Transverse colon (tissue), 3 donors: Measurements from ENCODE around the gene MAN2A1.

Experiments used
- EP300 ChIP-seq: sonication (generic); formaldehyde crosslinking; IDR thresholded peaks from one replicate; pipeline ENCODE4 v1.6.1; 2017; ENCODE audit warnings: antibody characterized with exemption, low read depth
- TF ChIP-seq, protein P1 (sequence below), 5 experiments: fragments of 200-600 bp in 3 of 5; fragments of 450-650 bp in 2 of 5; sonication (generic) in 3 of 5; IDR thresholded peaks; 1 replicate in 2 of 5; 2 replicates in 3 of 5; pipeline ENCODE4 v1.5.1; 2016 to 2017; ENCODE audit warnings: antibody characterized with exemption in 5 of 5, inconsistent platforms in 3 of 5, mild to moderate bottlenecking in 2 of 5, moderate library complexity in 1 of 5

DNA sequence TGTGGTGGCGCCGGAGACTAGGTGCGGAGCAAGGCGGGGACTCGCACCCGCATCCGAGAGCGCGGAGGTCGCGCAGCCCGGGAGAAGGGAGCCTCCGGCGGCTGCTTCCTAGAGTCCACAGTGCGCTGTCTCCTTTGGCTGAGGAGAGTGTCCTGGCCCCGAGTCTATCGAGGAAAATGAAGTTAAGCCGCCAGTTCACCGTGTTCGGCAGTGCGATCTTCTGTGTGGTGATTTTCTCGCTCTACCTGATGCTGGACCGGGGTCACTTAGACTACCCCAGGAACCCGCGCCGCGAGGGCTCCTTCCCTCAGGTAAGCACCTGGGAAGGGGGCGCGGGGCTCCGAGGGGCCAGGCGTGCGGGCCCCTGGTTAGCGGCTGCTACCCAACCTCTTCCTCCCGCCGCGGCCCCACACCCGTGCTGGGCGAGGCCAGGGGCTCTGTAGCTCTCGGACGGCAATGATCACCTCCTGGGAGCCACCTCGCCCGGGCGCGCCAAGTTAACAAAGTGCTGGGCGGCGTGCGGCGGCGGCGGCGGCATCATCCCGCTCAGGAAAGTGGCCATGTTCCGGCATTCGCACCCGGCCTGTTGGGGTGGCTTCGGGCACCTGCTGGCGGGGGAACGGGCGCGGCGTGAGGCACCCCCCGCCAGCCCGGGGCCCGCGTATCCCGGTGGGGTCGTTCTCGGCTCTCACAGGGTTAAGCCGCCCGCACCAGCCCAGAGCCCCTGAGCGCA is 681 bp downstream of the MAN2A1 start:
- TF ChIP-seq, protein P1, sequence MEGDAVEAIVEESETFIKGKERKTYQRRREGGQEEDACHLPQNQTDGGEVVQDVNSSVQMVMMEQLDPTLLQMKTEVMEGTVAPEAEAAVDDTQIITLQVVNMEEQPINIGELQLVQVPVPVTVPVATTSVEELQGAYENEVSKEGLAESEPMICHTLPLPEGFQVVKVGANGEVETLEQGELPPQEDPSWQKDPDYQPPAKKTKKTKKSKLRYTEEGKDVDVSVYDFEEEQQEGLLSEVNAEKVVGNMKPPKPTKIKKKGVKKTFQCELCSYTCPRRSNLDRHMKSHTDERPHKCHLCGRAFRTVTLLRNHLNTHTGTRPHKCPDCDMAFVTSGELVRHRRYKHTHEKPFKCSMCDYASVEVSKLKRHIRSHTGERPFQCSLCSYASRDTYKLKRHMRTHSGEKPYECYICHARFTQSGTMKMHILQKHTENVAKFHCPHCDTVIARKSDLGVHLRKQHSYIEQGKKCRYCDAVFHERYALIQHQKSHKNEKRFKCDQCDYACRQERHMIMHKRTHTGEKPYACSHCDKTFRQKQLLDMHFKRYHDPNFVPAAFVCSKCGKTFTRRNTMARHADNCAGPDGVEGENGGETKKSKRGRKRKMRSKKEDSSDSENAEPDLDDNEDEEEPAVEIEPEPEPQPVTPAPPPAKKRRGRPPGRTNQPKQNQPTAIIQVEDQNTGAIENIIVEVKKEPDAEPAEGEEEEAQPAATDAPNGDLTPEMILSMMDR (IDR thresholded peaks at IDR 0.05), result no peak
- no peak for TF ChIP-seq EP300
